HEK293 (cell line): ENCODE results near the gene NCAPG.

Experiments
- GLIS1 ChIP-seq: fragments of 450-650 bp; formaldehyde crosslinking; IDR thresholded peaks from 2 replicates; pipeline ENCODE4 v1.5.1; 2016; ENCODE audit warnings: missing biosample characterization, missing genetic modification characterization
- KLF16 ChIP-seq: fragments of 450-650 bp; formaldehyde crosslinking; IDR thresholded peaks from 2 replicates; pipeline ENCODE4 v1.5.1; 2017; ENCODE audit warnings: missing biosample characterization, missing genetic modification characterization
- RBAK ChIP-seq: fragments of 450-650 bp; formaldehyde crosslinking; IDR thresholded peaks from 2 replicates; pipeline ENCODE4 v1.5.1; 2016; ENCODE audit warnings: missing biosample characterization, missing genetic modification characterization
- REPIN1 ChIP-seq: fragments of 450-650 bp; formaldehyde crosslinking; IDR thresholded peaks from 2 replicates; pipeline ENCODE4 v1.5.1; 2017; ENCODE audit warnings: missing biosample characterization, missing genetic modification characterization, low read depth
- ZBTB20 ChIP-seq: fragments of 450-650 bp; formaldehyde crosslinking; IDR thresholded peaks from 2 replicates; pipeline ENCODE4 v1.5.1; 2016; ENCODE audit warnings: missing biosample characterization, missing genetic modification characterization
- ZNF132 ChIP-seq: fragments of 450-650 bp; formaldehyde crosslinking; IDR thresholded peaks from 2 replicates; pipeline ENCODE4 v1.5.1; 2017; ENCODE audit warnings: missing biosample characterization, missing genetic modification characterization, borderline replicate concordance
- ZNF184 ChIP-seq: fragments of 450-650 bp; IDR thresholded peaks from 2 replicates; pipeline ENCODE4 v1.5.1; 2018; ENCODE audit warnings: missing biosample characterization, mild to moderate bottlenecking, missing genetic modification characterization
- ZNF302 ChIP-seq: fragments of 450-650 bp; formaldehyde crosslinking; IDR thresholded peaks from 2 replicates; pipeline ENCODE4 v1.5.1; 2016; ENCODE audit warnings: missing biosample characterization, missing genetic modification characterization, low read depth
- ZSCAN16 ChIP-seq: fragments of 450-650 bp; formaldehyde crosslinking; IDR thresholded peaks from 2 replicates; pipeline ENCODE4 v1.5.1; 2016; ENCODE audit warnings: missing biosample characterization, missing genetic modification characterization
- ZSCAN23 ChIP-seq: fragments of 450-650 bp; formaldehyde crosslinking; IDR thresholded peaks from 2 replicates; pipeline ENCODE4 v1.5.1; 2016; ENCODE audit warnings: missing biosample characterization, missing genetic modification characterization
- TF ChIP-seq, protein P1 (sequence below): fragments of 450-650 bp; formaldehyde crosslinking; IDR thresholded peaks from 2 replicates; pipeline ENCODE4 v1.5.1; 2016; ENCODE audit warnings: missing biosample characterization, missing genetic modification characterization
- TF ChIP-seq, protein P2 (sequence below): fragments of 450-650 bp; formaldehyde crosslinking; IDR thresholded peaks from 2 replicates; pipeline ENCODE4 v1.5.1; 2016; ENCODE audit warnings: missing biosample characterization, missing genetic modification characterization, borderline replicate concordance
- TF ChIP-seq, protein P3 (sequence below): fragments of 450-650 bp; formaldehyde crosslinking; IDR thresholded peaks from 2 replicates; pipeline ENCODE4 v1.5.1; 2016; ENCODE audit warnings: missing biosample characterization, missing genetic modification characterization, low read depth
- TF ChIP-seq, protein P4 (sequence below): fragments of 450-650 bp; formaldehyde crosslinking; IDR thresholded peaks from 2 replicates; pipeline ENCODE4 v1.5.1; 2017; ENCODE audit warnings: missing biosample characterization, missing genetic modification characterization

DNA sequence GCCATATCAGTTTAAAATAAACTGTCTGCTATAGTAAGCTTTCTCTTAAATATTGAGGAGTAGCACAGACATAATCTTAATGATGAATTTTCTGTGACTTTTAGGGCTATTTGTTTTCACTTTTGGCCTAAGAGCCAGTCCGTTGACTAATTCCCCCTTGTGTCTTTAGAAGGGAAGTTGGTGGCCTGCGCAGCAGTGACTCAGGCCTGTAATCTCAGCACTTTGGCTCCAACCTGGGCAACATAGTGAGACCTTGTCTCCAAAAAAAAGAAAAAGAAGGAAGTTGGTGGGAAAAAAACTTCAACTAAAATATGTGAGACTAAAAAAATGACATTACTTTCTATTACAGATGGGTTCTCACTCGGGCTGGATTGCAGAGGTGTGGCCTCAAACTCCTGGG lies 3.4 kb downstream of the NCAPG start:
- TF ChIP-seq, protein P1, sequence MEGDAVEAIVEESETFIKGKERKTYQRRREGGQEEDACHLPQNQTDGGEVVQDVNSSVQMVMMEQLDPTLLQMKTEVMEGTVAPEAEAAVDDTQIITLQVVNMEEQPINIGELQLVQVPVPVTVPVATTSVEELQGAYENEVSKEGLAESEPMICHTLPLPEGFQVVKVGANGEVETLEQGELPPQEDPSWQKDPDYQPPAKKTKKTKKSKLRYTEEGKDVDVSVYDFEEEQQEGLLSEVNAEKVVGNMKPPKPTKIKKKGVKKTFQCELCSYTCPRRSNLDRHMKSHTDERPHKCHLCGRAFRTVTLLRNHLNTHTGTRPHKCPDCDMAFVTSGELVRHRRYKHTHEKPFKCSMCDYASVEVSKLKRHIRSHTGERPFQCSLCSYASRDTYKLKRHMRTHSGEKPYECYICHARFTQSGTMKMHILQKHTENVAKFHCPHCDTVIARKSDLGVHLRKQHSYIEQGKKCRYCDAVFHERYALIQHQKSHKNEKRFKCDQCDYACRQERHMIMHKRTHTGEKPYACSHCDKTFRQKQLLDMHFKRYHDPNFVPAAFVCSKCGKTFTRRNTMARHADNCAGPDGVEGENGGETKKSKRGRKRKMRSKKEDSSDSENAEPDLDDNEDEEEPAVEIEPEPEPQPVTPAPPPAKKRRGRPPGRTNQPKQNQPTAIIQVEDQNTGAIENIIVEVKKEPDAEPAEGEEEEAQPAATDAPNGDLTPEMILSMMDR (tag by site-specific recombination), result no peak
- TF ChIP-seq, protein P2, sequence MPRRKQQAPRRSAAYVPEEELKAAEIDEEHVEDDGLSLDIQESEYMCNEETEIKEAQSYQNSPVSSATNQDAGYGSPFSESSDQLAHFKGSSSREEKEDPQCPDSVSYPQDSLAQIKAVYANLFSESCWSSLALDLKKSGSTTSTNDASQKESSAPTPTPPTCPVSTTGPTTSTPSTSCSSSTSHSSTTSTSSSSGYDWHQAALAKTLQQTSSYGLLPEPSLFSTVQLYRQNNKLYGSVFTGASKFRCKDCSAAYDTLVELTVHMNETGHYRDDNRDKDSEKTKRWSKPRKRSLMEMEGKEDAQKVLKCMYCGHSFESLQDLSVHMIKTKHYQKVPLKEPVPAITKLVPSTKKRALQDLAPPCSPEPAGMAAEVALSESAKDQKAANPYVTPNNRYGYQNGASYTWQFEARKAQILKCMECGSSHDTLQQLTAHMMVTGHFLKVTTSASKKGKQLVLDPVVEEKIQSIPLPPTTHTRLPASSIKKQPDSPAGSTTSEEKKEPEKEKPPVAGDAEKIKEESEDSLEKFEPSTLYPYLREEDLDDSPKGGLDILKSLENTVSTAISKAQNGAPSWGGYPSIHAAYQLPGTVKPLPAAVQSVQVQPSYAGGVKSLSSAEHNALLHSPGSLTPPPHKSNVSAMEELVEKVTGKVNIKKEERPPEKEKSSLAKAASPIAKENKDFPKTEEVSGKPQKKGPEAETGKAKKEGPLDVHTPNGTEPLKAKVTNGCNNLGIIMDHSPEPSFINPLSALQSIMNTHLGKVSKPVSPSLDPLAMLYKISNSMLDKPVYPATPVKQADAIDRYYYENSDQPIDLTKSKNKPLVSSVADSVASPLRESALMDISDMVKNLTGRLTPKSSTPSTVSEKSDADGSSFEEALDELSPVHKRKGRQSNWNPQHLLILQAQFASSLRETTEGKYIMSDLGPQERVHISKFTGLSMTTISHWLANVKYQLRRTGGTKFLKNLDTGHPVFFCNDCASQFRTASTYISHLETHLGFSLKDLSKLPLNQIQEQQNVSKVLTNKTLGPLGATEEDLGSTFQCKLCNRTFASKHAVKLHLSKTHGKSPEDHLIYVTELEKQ (tag by site-specific recombination), result no peak
- TF ChIP-seq ZSCAN16 (no peak), ZNF132 (tag by site-specific recombination) (no peak), KLF16 (tag by site-specific recombination) (no peak), ZNF184 (tag by site-specific recombination) (no peak), GLIS1 (no peak), ZNF302 (no peak), REPIN1 (tag by site-specific recombination) (no peak), RBAK (tag by site-specific recombination) (no peak), ZSCAN23 (tag by site-specific recombination) (no peak), ZBTB20 (tag by site-specific recombination) (no peak)
- TF ChIP-seq, protein P3, sequence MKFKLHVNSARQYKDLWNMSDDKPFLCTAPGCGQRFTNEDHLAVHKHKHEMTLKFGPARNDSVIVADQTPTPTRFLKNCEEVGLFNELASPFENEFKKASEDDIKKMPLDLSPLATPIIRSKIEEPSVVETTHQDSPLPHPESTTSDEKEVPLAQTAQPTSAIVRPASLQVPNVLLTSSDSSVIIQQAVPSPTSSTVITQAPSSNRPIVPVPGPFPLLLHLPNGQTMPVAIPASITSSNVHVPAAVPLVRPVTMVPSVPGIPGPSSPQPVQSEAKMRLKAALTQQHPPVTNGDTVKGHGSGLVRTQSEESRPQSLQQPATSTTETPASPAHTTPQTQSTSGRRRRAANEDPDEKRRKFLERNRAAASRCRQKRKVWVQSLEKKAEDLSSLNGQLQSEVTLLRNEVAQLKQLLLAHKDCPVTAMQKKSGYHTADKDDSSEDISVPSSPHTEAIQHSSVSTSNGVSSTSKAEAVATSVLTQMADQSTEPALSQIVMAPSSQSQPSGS (tag by site-specific recombination), result no peak
- TF ChIP-seq, protein P4, sequence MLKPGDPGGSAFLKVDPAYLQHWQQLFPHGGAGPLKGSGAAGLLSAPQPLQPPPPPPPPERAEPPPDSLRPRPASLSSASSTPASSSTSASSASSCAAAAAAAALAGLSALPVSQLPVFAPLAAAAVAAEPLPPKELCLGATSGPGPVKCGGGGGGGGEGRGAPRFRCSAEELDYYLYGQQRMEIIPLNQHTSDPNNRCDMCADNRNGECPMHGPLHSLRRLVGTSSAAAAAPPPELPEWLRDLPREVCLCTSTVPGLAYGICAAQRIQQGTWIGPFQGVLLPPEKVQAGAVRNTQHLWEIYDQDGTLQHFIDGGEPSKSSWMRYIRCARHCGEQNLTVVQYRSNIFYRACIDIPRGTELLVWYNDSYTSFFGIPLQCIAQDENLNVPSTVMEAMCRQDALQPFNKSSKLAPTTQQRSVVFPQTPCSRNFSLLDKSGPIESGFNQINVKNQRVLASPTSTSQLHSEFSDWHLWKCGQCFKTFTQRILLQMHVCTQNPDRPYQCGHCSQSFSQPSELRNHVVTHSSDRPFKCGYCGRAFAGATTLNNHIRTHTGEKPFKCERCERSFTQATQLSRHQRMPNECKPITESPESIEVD (tag by site-specific recombination), result no peak
